Fibroblast of skin of abdomen (primary cell): ENCODE measurements around the gene GABPB1. TPM values are rescaled to one million over a fixed set of nuclear protein-coding genes. Genes with fewer than 3 reads are reported as not detected.
"Not testable (repeated sequence)": the region's sequence is repeated elsewhere in the genome, so short reads cannot be mapped to it uniquely, and the experiment has no call there.

Experiments used
- DNase-seq: peaks from one replicate; pipeline ENCODE4 v3.0.0-alpha.2; 2013
- polyA plus RNA-seq, 2 experiments: library from polyadenylated mRNA; unstranded; fragments of 120-200 nt; gene quantifications; one replicate each; pipeline ENCODE4 v1.2.1, GENCODE V29; 2013; ENCODE audit not compliant: insufficient read length in 2 of 2

Gene GABPB1
- polyA plus RNA-seq (2013, experiment 1 of 2; ENCODE audit: insufficient read length) = 21.3 TPM
- 21.5 TPM for polyA plus RNA-seq (2013, experiment 2 of 2; ENCODE audit: insufficient read length)

- peak; percentile 94 for DNase-seq
Observed at GRCh38 chr15:50354838-50355618, at the start of gene GABPB1. TSS of gene GABPB1 (minus strand) at chr15:50355198. CDS start at chr15:50309798, 45,400 bp downstream.

GRCh38 chr15:50391561-50391960 is 36.6 kb upstream of the GABPB1 start:
- DNase-seq = not testable (repeated sequence)

- DNase-seq = no peak
Observed at GRCh38 chr15:50390554-50391264, 35.7 kb upstream of the GABPB1 start.

GRCh38 chr15:50382408-50382807 is 27.4 kb upstream of the GABPB1 start:
- not testable (repeated sequence) for DNase-seq

- no peak for DNase-seq
Observed at GRCh38 chr15:50381438-50381837, 26.4 kb upstream of the GABPB1 start.

- peak; percentile 7 for DNase-seq
Observed at GRCh38 chr15:50380089-50380488, 25.1 kb upstream of the GABPB1 start.

GRCh38 chr15:50379413-50379812 is 24.4 kb upstream of the GABPB1 start:
- not testable (repeated sequence) for DNase-seq

GRCh38 chr15:50378776-50379175 is 23.8 kb upstream of the GABPB1 start:
- DNase-seq = no peak

- DNase-seq = no peak
Observed at GRCh38 chr15:50377867-50378751, 23.1 kb upstream of the GABPB1 start.

- not testable (repeated sequence) for DNase-seq
Observed at GRCh38 chr15:50369564-50369963, 14.6 kb upstream of the GABPB1 start.

GRCh38 chr15:50365971-50366370 is 11.0 kb upstream of the GABPB1 start:
- no peak for DNase-seq

GRCh38 chr15:50365570-50365969 is 10.6 kb upstream of the GABPB1 start:
- no peak for DNase-seq

GRCh38 chr15:50363612-50364011 is 8.6 kb upstream of the GABPB1 start:
- no peak for DNase-seq

- DNase-seq = no peak
Observed at GRCh38 chr15:50361756-50362155, 6.8 kb upstream of the GABPB1 start.

GRCh38 chr15:50358845-50359244 is 3.8 kb upstream of the GABPB1 start:
- peak; percentile 46 for DNase-seq

GRCh38 chr15:50355980-50356379 is 982 bp upstream of the GABPB1 start:
- peak; percentile 39 for DNase-seq

GRCh38 chr15:50355619-50355905 is 564 bp upstream of the GABPB1 start:
- no peak for DNase-seq

- DNase-seq = peak; percentile 83
Observed at GRCh38 chr15:50353975-50354837, 792 bp downstream of the GABPB1 start.

- DNase-seq = peak; percentile 87
Observed at GRCh38 chr15:50353251-50353974, 1.6 kb downstream of the GABPB1 start.

- no peak for DNase-seq
Observed at GRCh38 chr15:50350621-50351020, 4.4 kb downstream of the GABPB1 start.

- no peak for DNase-seq
Observed at GRCh38 chr15:50345298-50345697, 9.7 kb downstream of the GABPB1 start.
